Breast epithelium (tissue), 3 donors: ENCODE results near the gene ME3.

ENCODE experiments used
- POLR2AphosphoS5 ChIP-seq, 3 donors: sonication (generic); formaldehyde crosslinking; IDR thresholded peaks; one replicate each; pipeline ENCODE4 v1.6.1; 2017; ENCODE audit warnings: antibody characterized with exemption in 3 of 3
- TF ChIP-seq, protein P1 (sequence below), 3 donors: fragments of 450-650 bp; IDR thresholded peaks; one replicate each; pipeline ENCODE4 v1.5.1; 2016 to 2017; ENCODE audit warnings: antibody characterized with exemption in 3 of 3, mild to moderate bottlenecking in 3 of 3, moderate library complexity in 3 of 3

DNA sequence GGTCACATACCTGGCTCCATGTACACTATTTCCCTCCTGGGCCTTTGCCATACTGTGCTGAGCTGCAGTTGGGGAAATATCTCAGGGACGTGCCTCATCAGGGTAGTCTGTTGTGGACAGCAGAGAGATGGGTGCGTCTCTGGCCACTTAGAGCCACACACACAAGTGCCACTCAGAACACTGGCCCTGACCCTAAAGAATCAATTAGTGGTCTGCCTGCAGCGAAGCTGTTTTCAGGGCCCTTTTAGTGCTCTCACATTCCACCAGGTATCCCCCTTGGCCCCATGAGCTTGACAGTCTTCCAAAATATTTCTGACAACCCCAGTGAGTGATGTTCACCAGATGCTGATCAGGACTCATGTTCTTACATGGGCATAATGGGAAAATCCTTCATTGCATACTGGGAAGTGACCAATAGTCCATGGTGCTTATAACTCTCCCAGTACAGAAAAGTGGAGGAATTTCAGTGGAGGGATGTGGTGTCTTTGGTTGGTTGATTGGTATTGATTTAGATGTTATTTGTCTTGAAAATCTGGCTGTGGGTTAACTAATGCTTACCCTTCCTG lies 66.1 kb downstream of the ME3 start:
- TF ChIP-seq, protein P1, sequence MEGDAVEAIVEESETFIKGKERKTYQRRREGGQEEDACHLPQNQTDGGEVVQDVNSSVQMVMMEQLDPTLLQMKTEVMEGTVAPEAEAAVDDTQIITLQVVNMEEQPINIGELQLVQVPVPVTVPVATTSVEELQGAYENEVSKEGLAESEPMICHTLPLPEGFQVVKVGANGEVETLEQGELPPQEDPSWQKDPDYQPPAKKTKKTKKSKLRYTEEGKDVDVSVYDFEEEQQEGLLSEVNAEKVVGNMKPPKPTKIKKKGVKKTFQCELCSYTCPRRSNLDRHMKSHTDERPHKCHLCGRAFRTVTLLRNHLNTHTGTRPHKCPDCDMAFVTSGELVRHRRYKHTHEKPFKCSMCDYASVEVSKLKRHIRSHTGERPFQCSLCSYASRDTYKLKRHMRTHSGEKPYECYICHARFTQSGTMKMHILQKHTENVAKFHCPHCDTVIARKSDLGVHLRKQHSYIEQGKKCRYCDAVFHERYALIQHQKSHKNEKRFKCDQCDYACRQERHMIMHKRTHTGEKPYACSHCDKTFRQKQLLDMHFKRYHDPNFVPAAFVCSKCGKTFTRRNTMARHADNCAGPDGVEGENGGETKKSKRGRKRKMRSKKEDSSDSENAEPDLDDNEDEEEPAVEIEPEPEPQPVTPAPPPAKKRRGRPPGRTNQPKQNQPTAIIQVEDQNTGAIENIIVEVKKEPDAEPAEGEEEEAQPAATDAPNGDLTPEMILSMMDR (IDR thresholded peaks at IDR 0.05), result no peak
- no peak for TF ChIP-seq POLR2AphosphoS5 (IDR thresholded peaks at IDR 0.05)
